GM12892 (cell line): ENCODE data around the gene TSPAN4.

Experiments used
- POLR2A ChIP-seq: IDR thresholded peaks from 2 replicates; pipeline ENCODE4 v1.6.1; 2011; ENCODE audit warnings: low read depth, low read length, control low read depth
- POLR2AphosphoS5 ChIP-seq: IDR thresholded peaks from 2 replicates; pipeline ENCODE4 v1.6.1; 2011; ENCODE audit warnings: low read depth, low read length, control low read depth

DNA sequence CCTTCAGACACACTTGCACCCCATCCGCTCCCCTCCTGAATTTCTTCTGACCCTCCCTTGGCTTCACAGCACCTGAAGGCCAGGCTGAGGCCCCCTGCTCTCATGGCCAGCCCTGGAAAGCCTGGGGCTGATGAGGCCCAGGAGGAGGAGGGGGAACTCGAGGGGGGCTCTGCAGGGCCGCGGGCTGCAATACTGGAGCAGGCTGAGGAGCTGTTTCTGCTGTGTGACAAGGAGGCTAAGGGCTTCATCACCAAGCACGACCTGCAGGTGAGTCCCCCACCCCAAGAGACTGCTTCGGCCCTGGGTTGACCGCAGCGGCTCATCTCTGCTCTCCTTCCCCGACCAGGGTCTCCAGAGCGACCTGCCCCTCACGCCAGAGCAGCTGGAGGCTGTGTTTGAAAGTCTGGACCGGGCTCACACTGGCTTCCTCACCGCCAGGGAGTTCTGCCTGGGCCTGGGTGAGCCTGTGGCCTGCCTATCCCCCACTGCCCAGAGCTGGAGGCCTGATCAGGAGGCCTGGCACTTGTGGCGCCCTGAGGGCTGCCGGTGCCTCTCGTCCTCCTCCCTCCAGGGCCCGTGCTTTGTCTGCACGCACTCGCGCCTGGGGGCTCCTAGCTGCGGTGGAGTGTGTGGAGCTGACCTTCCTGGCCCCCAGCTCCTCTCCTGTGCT is 14.0 kb upstream of the TSPAN4 start:
- no peak for TF ChIP-seq POLR2AphosphoS5
- no peak for TF ChIP-seq POLR2A
